GM18867 (cell line): ENCODE data around the gene DENND4A.
"Not testable (repeated sequence)": the region's sequence is repeated elsewhere in the genome, so short reads cannot be mapped to it uniquely, and the experiment has no call there.

Source experiments
- ATAC-seq: cut with Tn5 transposase; IDR thresholded peaks from one replicate; pipeline ENCODE4 v1.9.1; 2021; ENCODE audit warnings: mild to moderate bottlenecking, moderate library complexity; ENCODE audit not compliant: unreplicated experiment

Gene DENND4A

DNA sequence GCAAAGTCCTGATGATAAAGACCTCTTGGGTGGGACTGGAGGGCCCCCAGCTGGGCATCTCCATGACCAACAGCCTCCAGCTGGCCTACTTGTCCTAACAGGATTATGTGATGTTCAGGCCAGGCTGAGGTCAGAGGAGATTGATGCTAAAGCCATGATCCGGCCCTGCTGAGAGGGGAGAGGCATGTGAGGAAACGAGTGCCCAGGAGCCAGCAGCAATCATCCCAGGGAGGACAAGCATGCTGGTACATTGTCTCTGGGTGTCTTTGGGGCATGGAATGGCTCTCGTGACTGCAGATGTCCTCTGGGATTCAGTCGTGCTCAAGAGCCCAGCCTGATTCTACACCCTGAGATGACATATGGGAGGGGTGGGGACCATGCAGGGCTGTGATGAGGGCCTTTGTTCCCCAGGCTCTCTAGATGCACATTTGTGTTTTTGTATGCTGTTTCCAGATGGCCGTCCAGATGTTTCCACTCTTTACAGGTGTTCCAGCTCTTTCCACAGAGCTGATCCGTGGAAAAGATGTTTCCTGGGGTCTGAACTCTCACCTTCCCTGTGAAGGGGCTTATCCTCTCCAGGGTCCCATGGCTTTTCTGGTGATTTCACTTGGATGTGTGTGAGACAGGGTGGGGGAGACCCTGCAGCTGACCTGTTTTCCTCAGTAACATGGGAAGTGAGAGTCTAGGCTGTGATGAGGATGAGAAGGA lies 150.2 kb downstream of the DENND4A start:
- ATAC-seq = no peak

DNA sequence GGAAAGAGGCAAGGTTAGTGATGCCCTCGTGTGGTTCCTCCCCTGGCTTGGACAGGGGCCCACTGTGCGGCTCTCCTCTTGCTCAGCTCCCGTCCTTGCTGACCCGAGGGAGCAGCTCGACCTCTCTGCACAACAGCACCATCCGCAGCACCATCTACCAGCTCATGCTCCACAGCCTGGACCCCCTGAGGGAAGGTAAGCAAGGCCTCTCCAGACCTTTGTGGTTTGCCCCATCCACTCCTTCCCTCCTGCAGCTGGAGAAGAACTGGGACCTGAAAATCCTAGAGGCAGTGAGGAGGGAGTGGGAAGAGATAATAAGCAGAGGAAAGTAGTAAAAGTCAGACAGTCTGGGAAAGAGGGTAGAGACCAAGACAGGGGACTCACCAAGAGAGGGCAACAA lies 152.6 kb downstream of the DENND4A start:
- ATAC-seq = no peak

DNA sequence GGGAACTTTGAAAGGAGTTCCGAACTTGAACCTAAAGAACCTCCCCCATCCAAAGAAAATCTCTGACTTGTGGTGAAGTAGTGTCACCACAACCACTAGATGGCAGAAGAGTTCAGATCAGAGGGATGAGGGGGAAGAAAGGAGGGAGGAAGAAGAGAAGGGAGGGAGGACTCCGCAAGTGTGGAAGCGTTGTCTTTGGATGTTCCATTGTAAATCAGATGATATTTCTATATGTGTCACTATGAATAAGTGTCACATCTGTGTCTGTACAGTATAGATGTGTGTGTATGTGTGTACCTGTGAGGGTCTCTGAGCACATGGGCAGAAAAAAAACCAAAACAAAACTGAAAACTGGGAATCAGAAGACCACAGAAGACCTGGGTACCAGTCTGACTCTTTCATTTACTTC lies 153.4 kb downstream of the DENND4A start:
- no peak for ATAC-seq

DNA sequence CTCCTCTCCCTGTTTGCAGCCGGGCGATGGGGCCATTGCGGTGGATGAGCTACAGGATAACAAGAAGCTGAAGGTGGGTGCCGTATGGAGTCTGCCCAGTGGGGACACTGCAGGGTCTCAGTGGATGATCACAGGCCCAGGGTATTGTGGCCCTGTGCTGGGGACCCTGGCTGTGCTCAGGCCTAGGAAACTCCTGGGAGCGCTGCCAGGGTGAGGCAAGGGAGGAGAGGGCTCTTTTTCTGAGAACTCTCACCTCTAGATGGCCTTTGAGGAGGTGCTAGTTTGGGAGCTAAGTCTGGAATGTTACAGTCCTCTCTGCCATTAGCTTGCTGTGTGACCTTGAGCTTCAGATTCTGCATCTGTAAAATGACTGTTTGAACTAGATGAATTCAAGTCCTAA lies 154.0 kb downstream of the DENND4A start:
- no peak for ATAC-seq

DNA sequence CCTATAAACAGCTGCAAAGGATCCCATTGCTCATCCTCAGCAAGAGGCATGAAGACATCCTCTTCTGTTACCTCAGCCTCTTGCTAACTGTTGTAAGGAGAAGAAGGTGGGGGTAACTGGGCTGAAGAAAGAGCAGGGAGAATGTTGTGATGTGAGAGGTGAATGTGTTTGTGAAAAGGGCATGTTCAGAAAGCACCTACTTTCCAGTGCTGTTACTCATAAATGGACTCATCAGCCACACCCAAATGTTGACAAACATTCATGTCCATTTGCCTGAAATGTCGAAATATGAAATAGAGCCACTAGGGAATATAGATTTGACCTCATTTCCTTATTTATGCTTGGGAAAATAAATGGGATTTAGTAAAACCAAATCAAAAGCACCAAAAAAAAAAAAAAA lies 157.7 kb downstream of the DENND4A start:
- ATAC-seq = no peak

DNA sequence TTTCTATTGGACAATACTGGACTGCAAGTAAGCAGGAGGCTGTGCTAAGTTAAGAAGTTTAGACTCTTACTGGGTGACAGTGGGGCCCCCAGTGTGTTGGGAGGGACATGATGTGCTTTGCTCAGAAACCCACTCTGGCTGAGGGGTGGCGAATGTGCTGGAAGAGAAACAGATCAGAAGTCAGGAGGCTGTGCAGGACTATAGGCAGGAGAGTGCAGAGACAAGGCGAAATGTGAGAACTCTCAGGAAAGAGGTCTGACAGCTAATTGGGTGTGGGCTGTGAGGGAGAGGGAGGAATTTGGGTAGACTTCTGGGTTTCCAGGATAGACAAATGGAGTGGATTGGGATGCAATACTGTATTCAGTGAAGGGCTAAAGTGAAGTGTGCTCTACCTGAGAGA lies 158.3 kb downstream of the DENND4A start:
- ATAC-seq = no peak

DNA sequence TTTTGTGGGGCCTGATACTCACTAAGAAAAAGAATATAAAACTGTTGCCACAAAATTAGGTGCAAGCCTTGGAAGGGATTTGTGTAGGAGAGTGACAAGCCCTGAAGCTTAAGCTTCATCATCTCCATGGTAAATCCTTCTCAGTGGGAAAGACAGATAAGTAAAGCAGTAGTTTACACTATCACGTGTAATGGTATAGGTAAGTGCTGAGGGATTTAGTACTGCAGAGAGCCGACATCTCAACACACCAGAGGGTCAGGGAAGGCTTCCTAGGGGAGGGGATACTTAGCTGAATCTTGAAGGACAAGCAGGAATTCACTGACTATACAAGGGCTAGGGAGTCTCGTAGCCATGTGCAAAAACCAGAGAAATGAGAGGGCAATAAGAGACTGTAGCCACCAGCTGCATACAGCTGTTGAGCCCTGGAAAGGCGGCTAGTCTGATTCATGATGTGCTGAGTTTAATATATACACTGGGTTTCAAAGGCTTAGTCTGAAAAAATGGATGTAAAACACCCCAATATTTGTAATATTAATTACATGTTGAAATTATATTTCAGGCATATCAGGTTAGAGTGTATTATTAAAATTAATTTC lies 159.2 kb downstream of the DENND4A start:
- ATAC-seq = no peak

DNA sequence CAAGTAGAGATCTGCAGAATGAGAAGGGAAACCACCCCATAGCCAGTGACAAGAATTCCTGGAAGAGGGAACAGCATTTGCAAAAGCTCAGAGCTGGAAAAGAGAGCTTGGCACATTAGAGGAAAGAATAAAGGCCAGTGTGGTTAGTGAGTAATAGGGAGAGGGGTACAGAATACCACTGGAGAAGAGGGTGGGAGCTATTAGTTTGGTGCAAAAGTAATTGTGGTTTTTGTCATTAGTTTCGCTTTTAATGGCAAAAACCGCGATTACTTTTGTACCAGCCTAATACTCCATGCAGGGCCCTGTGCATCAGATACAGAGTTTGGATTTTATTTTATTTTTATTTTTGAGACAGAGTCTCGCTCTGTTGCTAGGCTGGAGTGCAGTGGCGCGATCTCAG lies 160.6 kb downstream of the DENND4A start:
- ATAC-seq = peak; percentile 49

DNA sequence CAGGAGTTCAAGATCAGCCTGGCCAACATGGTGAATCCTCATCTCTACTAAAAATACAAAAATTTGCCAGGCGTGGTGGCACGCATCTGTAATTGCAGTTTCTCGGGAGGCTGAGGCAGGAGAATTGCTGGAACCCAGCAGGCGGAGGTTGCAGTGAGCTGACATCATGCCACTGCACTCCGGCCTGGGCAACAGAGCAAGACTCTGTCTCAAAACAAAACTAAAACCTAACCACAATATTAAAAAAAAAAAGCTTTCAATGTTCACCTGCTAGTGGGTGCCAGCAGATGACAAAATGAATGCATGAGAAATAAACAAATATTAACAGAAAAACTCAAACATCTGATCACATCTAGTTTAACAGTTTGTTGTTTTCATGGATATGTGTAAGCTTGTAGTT lies 161.3 kb downstream of the DENND4A start:
- peak; percentile 55 for ATAC-seq

DNA sequence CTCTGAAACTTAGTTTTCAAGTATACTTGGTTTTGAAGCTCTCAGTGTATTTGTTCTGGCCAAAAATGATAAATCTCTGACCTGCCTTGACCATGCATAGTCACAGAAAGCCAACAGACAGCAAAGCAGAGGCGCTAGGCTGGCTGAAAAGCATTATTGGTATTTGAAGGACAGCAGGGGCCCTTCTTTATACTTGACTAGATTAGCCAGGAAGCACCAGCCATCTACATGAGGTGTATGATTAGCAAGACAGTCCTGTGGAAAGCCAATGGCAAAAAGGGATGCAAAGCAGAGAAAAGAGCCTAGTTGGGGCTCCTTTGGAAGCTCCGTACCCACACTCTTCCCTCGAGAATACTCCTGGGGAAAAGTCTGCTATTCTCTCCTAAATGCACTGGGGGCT lies 162.5 kb downstream of the DENND4A start:
- no peak for ATAC-seq

DNA sequence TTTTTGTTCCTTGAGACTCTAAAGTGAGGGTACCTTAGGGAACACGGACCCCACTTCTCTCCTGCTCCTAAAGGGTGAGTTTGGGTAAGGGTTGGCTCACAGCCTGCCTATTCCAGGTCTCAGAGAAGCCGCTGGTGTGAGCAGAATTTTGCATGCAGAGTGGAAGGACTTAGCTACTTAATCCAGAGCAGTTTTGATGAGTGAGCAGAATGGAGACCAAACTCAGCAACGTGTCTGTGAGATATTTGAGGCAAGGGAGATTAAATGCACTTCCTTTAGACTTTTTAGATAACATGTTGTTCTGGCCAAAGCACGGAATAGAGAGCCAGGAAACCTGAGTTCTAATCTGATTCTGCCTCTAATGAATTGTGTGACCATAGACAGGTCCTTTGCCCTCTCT lies 165.2 kb downstream of the DENND4A start:
- no peak for ATAC-seq

DNA sequence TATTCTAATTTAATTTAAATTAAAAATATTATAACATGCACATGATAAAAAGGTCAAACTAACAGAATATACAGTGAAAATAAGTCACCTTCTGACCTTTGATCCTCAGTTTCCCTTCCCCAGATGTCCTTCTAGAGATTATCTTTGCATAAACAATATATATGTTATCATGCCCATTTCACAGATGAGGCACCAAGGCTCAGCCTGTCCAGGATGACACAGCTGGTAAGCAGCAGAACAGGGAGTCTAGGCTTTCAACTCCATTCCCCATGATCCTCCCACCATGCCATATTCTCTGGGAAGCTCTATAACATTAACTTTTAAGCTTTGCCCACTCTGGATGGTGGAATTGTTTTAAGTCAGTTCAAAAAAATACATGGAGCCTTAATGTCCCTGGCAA lies 169.0 kb downstream of the DENND4A start:
- no peak for ATAC-seq

DNA sequence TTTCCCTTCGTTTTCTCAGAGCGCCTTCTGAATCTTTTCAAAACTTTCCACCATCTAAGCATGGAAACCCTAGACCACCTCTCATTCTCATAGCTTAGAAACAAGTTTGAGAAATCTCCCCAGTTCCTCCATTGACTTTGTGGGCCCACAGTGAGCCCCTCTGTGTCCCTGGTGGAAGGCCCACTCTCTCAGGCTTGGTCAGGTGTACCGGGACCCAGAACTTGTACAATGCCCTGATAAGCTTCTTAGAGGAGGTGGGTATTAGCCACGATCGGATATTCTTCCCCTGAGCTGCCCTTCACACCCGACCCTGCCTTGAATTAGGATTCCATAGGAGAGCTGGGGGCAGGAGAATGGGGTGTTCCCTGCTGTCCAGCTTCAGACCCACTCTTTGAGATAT lies 170.5 kb downstream of the DENND4A start, which contains the start of gene SLC24A1:
TSS of gene SLC24A1 (plus strand) at position 301 of the 400 bp plus-strand sequence. CDS start 2,143 bp downstream, outside the sequence.
- ATAC-seq = no peak

DNA sequence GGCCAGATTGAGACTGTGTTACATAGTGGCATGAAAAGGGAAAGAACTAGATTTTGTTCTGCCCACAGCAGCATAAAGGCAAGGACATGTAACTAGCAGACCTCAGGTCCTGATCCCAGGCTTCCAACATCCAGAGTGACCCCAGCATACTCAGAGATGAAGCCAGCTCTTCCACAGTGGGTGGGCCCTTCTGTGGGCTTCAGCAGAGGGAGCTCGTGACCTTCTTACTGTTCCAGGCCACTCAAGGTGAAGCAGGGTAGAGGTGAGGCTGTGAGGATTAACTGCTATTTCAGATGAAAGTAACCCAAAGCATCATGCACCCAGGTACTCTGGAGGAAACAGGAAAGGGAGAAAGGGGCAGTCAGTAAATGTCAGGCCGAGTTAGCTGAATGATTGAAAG lies 171.3 kb downstream of the DENND4A start:
- no peak for ATAC-seq

DNA sequence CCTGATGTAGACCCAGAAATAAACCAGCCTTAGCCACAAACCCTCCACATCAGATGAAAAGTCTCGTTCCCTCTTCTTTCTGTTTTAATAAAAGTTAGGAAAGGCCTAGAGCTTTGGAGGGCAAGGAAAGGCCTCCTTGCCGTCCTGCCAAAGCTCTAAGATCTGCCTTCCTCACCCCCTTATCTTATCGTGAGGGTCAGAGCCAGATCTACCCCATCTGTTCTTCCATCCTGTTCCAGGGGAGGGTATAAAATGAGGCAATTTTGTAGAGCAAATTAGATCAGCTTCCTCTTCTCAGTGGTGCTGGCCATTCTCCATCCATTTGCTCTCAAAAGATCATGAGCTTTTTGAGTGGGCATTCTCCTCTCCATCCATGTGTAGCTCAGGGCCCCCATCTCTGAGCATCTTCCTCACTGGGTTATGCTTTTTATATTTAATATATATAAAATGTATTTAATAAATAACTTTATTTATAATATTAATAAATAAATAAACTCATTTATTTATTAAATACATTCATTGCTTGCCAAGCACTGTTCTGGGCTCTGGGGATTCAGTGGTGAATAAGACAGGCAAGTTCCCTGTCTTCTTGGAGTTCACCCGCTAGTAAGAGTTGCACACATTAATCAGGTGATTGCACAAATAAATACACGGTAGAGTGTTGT lies 172.3 kb downstream of the DENND4A start:
- no peak for ATAC-seq

DNA sequence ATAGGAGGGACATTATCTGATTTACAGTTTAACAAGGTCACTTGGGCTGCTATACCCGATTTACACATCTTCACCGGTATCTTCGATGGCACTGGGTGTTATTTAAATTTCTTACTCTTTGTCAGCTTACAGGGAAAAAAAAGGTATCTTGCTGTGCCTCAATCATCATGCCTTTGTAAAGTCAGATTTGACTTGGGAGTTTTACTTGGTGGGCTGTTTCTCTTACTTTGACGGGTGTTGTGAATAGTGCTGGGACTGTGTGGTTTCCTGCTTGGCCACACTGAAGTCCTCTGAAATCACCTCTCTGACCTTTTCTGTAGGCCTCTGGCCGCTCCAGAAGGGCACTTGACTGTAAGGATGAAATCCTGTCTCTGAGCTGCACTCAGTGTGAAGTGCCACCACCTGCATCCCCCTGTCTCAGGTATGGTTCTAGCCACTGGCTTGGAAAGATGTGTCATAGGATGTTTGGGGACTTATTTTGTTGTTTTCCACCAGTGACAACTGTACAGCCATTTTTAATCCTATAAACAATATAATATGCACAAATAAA lies 173.5 kb downstream of the DENND4A start:
- ATAC-seq = no peak

DNA sequence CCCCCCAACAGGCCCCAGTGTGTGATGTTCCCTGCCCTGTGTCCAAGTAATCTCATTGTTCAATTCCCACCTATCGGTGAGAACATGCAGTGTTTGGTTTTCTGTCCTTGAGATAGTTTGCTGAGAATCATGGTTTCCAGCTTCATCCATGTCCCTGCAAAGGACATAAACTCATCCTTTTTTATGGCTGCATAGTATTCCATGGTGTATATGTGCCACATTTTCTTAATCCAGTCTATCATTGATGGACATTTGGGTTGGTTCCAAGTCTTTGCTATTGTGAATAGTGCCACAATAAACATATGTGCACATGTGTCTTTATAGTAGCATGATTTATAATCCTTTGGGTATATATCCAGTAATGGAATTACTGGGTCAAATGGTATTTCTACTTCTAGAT lies 176.2 kb downstream of the DENND4A start:
- ATAC-seq = not testable (repeated sequence)

DNA sequence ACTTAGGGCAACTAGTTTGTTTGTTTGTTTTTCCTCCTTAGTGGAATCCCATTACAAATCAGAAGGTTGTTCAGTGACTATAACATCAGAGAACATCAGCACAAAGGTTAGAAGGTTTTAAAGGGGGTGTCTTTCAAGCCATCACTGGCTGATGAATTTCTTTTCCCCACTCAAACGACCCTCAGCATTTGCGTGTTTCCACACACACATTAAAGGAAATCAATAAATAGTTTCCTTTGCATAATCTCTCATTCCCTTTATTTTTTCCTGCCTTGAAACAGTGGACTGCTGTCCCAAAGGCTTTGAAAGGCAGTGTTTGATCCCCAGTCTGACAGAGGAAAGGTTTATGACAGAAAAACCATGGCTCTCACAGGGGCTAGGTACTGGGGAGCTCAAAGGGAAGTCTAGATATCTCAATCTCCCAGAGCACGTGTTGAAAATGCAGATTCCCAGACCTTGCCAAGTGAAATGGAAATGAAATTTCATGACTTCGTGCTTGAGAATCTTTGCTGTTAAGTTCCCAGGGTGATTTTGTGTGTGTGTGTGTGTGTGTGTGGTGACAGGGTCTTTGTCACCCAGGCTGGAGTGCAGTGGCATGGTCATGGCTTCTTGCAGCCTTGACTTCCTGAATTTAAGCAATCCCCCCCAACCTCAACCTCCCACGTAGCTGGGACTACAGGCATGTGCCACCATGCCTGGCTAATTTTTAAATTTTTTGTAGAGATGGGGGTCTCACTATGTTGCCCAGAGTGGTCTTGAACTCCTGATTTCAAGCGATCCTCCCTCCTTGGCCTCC lies 178.9 kb downstream of the DENND4A start:
- ATAC-seq = no peak

DNA sequence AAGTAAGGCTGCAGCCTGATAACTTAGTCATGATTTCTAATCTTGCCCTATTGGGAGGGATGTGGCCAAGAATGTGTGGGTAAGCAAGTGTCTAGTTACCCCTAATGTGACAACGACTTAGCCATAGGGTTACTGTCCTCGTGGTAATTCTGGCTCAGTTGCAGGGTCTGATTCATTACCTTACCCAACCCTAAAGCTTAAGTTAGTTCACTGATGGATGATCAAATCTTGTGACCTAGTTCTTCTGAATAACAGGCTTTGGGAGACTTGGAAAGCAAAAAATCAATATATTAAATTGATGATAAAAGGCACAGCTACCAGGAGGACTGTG lies 179.5 kb downstream of the DENND4A start:
- no peak for ATAC-seq

DNA sequence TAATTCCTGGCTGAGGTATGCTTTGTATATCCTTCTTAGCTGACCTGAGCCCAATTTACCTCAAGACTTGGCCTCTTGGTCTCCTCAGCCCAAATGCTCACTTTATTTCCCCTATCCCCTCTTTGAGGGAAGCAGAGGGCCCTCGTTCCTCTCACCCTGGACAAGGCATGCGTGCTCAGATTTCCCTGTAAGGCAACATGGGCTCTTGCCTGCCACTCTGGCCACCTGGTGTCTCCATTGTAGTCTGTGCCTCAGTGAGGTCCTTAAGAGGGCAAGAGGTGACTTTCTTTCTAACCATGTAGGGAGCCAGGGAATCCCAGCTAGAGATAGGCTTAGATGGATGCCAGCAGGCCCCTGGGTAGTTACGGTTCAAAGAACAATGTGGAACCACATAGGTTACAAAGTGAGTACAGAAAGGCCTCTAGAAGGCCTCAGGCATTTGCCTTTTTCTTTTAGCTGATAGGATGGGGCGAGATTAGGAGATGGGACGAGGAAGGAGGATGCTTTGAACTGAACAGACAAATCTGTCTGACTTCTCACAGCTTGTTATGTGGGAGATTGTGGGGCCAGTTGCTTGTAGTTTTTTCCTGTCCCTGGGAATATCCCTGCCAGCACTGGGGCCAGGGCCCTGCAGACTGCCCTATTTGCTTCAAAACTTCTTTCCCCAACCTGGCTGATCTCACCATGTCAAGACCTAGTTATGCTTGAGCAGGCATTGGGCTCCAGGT lies 180.0 kb downstream of the DENND4A start:
- no peak for ATAC-seq
